Stomach (tissue), 9 donors: ENCODE measurements around the gene MXRA5. TPM values are rescaled to one million over a fixed set of nuclear protein-coding genes. Genes with fewer than 3 reads are reported as not detected.

Experiments
- DNase-seq, 2 donors: peaks; one replicate each; pipeline versions ENCODE4 v3.0.0 to v3.0.0-alpha.2; 2013 to 2019
- H3K27ac ChIP-seq, 5 donors: fragments of 200-600 bp in 4 of 5; sonication (generic) in 4 of 5; one replicate each; pipeline ENCODE4 v1.5.1; 2013 to 2019; ENCODE audit warnings: mild to moderate bottlenecking in 1 of 5, moderate library complexity in 1 of 5
- H3K27me3 ChIP-seq, 3 donors: fragments of 200-600 bp; sonication (generic); one replicate each; pipeline ENCODE4 v1.5.1; 2017 to 2019; ENCODE audit warnings: mixed run types in 1 of 3
- H3K36me3 ChIP-seq, 4 donors: fragments of 200-600 bp; sonication (generic); 1 replicate in 3 of 4; 2 replicates in 1 of 4; pipeline ENCODE4 v1.5.1; 2016 to 2019
- H3K4me1 ChIP-seq, 4 donors: fragments of 200-600 bp; sonication (generic); one replicate each; pipeline ENCODE4 v1.5.1; 2016 to 2019
- H3K4me3 ChIP-seq, 4 donors: fragments of 200-600 bp; sonication (generic) in 3 of 4; one replicate each; pipeline ENCODE4 v1.5.1; 2016 to 2019; ENCODE audit warnings: mild to moderate bottlenecking in 1 of 4
- H3K9me3 ChIP-seq, 4 donors: fragments of 200-600 bp; sonication (generic); one replicate each; pipeline ENCODE4 v1.5.1; 2016 to 2019
- CTCF ChIP-seq, 7 experiments: fragments of 450-650 bp in 4 of 7; fragments of 200-600 bp in 3 of 7; sonication (generic) in 3 of 7; IDR thresholded peaks; one replicate each; pipeline ENCODE4 v1.5.1; 2016 to 2019; ENCODE audit warnings: antibody characterized with exemption in 7 of 7, control low read depth in 2 of 7, mild to moderate bottlenecking in 1 of 7
- EP300 ChIP-seq: sonication (generic); formaldehyde crosslinking; IDR thresholded peaks from one replicate; pipeline ENCODE4 v1.6.1; 2017; ENCODE audit warnings: antibody characterized with exemption
- POLR2A ChIP-seq, 4 donors: fragments of 450-650 bp; IDR thresholded peaks; one replicate each; pipeline ENCODE4 v1.6.1; 2016; ENCODE audit warnings: antibody characterized with exemption in 4 of 4, control low read depth in 2 of 4, mild to moderate bottlenecking in 1 of 4, moderate library complexity in 1 of 4
- POLR2AphosphoS5 ChIP-seq, 3 donors: sonication (generic); formaldehyde crosslinking; IDR thresholded peaks; one replicate each; pipeline ENCODE4 v1.6.1; 2016; ENCODE audit warnings: antibody characterized with exemption in 3 of 3
- WGBS, 5 donors: extraction: QIAGEN DNeasy Blood & Tissue Kit in 3 of 5; methylation state at CpG; one replicate each; pipeline versions ENCODE4 v1.1.5 to v1.1.7; 2013 to 2018; 5-methylcytosine and 5-hydroxymethylcytosine counted together
- intact Hi-C: fragments of 100-400 bp; cut with DNase I; formaldehyde crosslinking; loops from one replicate; pipeline ENCODE4 v1.15.1; 2023; ENCODE audit warnings: low total_unique reads
- polyA plus RNA-seq, 3 donors: library from polyadenylated mRNA; stranded (reverse); fragments of 200-250 nt; gene quantifications; one replicate each; pipeline ENCODE4 v1.2.3, GENCODE V29; 2013
- total RNA-seq, 5 donors: library from RNA; depleted of rRNA; stranded (reverse); fragments of >200 nt; gene quantifications; one replicate each; pipeline versions ENCODE4 v1.1.0 to v1.2.3, GENCODE V29; 2014 to 2016
- donor health status: healthy with polysubstance abuse.
- donor health status: Bipolar disorder and iron deficiency.
- donor health status: healthy.

MXRA5 gene
- total and polyA plus RNA-seq, 8 donors: 0.58 to 23.7 (median 5.6) TPM

GRCh38 chrX:3268829-3269228, 77.6 kb downstream of the MXRA5 start:
- WGBS, 5 donors: 49 to 70% (median 56%) methylated on average over 3 of the region's 3 CpGs
- no peaks in the 10 kb centered on the region for H3K36me3 ChIP-seq
- TF ChIP-seq EP300 (no peak), POLR2A (IDR thresholded peaks at IDR 0.05) (no peak), POLR2AphosphoS5 (IDR thresholded peaks at IDR 0.05) (no peak), CTCF (IDR thresholded peaks at IDR 0.05) (no peak)
- peaks cover 0 to 6% (median 0%) of the 10 kb centered on the region in 4 donors for H3K9me3 ChIP-seq
- no peak for DNase-seq
- no peak overlapping the region for H3K4me3 ChIP-seq
- H3K27ac ChIP-seq: no peak overlapping the region
- H3K27me3 ChIP-seq: no peaks in the 10 kb centered on the region
- peaks cover 0 to 6% (median 3%) of the 10 kb centered on the region in 4 donors for H3K4me1 ChIP-seq
- intact Hi-C loops: no loop called here

GRCh38 chrX:3263681-3264126, 82.7 kb downstream of the MXRA5 start:
- Histone ChIP-seq H3K36me3 (no peaks in the 10 kb centered on the region), H3K4me1 (no peaks in the 10 kb centered on the region), H3K9me3 (peaks cover 0 to 21% (median 5%) of the 10 kb centered on the region in 4 donors), H3K27ac (no peak overlapping the region), H3K4me3 (no peak overlapping the region), H3K27me3 (no peaks in the 10 kb centered on the region)
- peak in 1 of 2 donors; percentile 29 for DNase-seq
- TF ChIP-seq EP300 (no peak), POLR2AphosphoS5 (IDR thresholded peaks at IDR 0.05) (no peak), POLR2A (IDR thresholded peaks at IDR 0.05) (no peak), CTCF (IDR thresholded peaks at IDR 0.05) (no peak)
- intact Hi-C loops: no loop called here
- 32 to 44% (median 40%) methylated on average over 2 of the region's 2 CpGs for WGBS, 5 donors

GRCh38 chrX:3262901-3263300, 83.6 kb downstream of the MXRA5 start:
- intact Hi-C loops: no loop called here
- 36 to 65% (median 53%) methylated on average over 1 of the region's 1 CpG for WGBS, 5 donors
- peak overlapping the region in 1 of 5 donors; percentile 20 for H3K27ac ChIP-seq

More at GRCh38 chrX:3262901-3263300, 83.6 kb downstream of the MXRA5 start:
- Histone ChIP-seq H3K4me1 (no peaks in the 10 kb centered on the region), H3K27me3 (no peaks in the 10 kb centered on the region), H3K4me3 (no peak overlapping the region), H3K9me3 (peaks cover 0 to 21% (median 5%) of the 10 kb centered on the region in 4 donors), H3K36me3 (no peaks in the 10 kb centered on the region)
- peak in 1 of 2 donors; percentile 37 for DNase-seq
- no peak for TF ChIP-seq POLR2A (IDR thresholded peaks at IDR 0.05)
- TF ChIP-seq CTCF (IDR thresholded peaks at IDR 0.05): no peak
- TF ChIP-seq EP300: no peak
- no peak for TF ChIP-seq POLR2AphosphoS5 (IDR thresholded peaks at IDR 0.05)
